ENCODE measurements around the gene APLN. TPM values are rescaled to one million over a fixed set of nuclear protein-coding genes. Genes with fewer than 3 reads are reported as not detected.

Gene APLN
- total RNA-seq, 1 experiment from 2014 or later, result not detected

- Histone ChIP-seq H3K27ac (ENCODE audit: low read length) (no peak overlapping the region), H3K27me3 (ENCODE audit: low read length) (no peaks in the 10 kb centered on the region), H3K36me3 (ENCODE audit: insufficient read depth, low read length) (no peaks in the 10 kb centered on the region), H3K9me3 (ENCODE audit: low read length) (no peaks in the 10 kb centered on the region), H3K4me2 (ENCODE audit: low read depth, low read length, poor library complexity, severe bottlenecking) (no peak overlapping the region), H3K4me3 (ENCODE audit: low read length) (no peak overlapping the region), H3K9me2 (replicated peaks; ENCODE audit: insufficient read depth, low read length) (no peaks in the 10 kb centered on the region), H4K20me1 (ENCODE audit: insufficient read depth, low read depth, low read length) (no peaks in the 10 kb centered on the region), H3K79me2 (ENCODE audit: low read length) (no peaks in the 10 kb centered on the region), H3K9ac (ENCODE audit: low read length) (no peak overlapping the region), H2AFZ (ENCODE audit: low read length) (no peak overlapping the region), H3K4me1 (ENCODE audit: low read length) (no peaks in the 10 kb centered on the region)
- peak; percentile 28 for DNase-seq
These were observed 40.8 kb upstream of the APLN start for GRCh38 chrX:129695535-129695934.

- H2AFZ ChIP-seq (ENCODE audit: low read length), result no peak overlapping the region
- H3K4me3 ChIP-seq (ENCODE audit: low read length), result no peak overlapping the region
- no peaks in the 10 kb centered on the region for H3K36me3 ChIP-seq (ENCODE audit: insufficient read depth, low read length)
- no peaks in the 10 kb centered on the region for H3K9me2 ChIP-seq (replicated peaks; ENCODE audit: insufficient read depth, low read length)
- no peaks in the 10 kb centered on the region for H3K9me3 ChIP-seq (ENCODE audit: low read length)
- no peak for DNase-seq
- H3K27me3 ChIP-seq (ENCODE audit: low read length), result no peaks in the 10 kb centered on the region
- no peaks in the 10 kb centered on the region for H4K20me1 ChIP-seq (ENCODE audit: insufficient read depth, low read depth, low read length)
- H3K27ac ChIP-seq (ENCODE audit: low read length), result no peak overlapping the region
- H3K4me2 ChIP-seq (ENCODE audit: low read depth, low read length, poor library complexity, severe bottlenecking), result no peak overlapping the region
- H3K4me1 ChIP-seq (ENCODE audit: low read length), result no peaks in the 10 kb centered on the region
- no peaks in the 10 kb centered on the region for H3K79me2 ChIP-seq (ENCODE audit: low read length)
- H3K9ac ChIP-seq (ENCODE audit: low read length), result no peak overlapping the region
These were observed 40.0 kb upstream of the APLN start for GRCh38 chrX:129694805-129695204.

GRCh38 chrX:129693354-129693753 lies 38.6 kb upstream of the APLN start:
- Histone ChIP-seq H3K79me2 (ENCODE audit: low read length) (no peaks in the 10 kb centered on the region), H3K36me3 (ENCODE audit: insufficient read depth, low read length) (no peaks in the 10 kb centered on the region)

GRCh38 chrX:129690435-129690834 lies 35.7 kb upstream of the APLN start:
- no peak overlapping the region for H3K27ac ChIP-seq (ENCODE audit: low read length)
- no peak overlapping the region for H3K9ac ChIP-seq (ENCODE audit: low read length)
- H3K4me1 ChIP-seq (ENCODE audit: low read length), result no peaks in the 10 kb centered on the region
- peak; percentile 33 for DNase-seq
- no peaks in the 10 kb centered on the region for H3K79me2 ChIP-seq (ENCODE audit: low read length)
- no peak overlapping the region for H3K4me2 ChIP-seq (ENCODE audit: low read depth, low read length, poor library complexity, severe bottlenecking)
- no peaks in the 10 kb centered on the region for H4K20me1 ChIP-seq (ENCODE audit: insufficient read depth, low read depth, low read length)
- no peak overlapping the region for H2AFZ ChIP-seq (ENCODE audit: low read length)
- H3K27me3 ChIP-seq (ENCODE audit: low read length), result no peaks in the 10 kb centered on the region
- H3K4me3 ChIP-seq (ENCODE audit: low read length), result no peak overlapping the region
- no peaks in the 10 kb centered on the region for H3K9me2 ChIP-seq (replicated peaks; ENCODE audit: insufficient read depth, low read length)
- H3K36me3 ChIP-seq (ENCODE audit: insufficient read depth, low read length), result no peaks in the 10 kb centered on the region
- no peaks in the 10 kb centered on the region for H3K9me3 ChIP-seq (ENCODE audit: low read length)

More at GRCh38 chrX:129693354-129693753, 38.6 kb upstream of the APLN start:
- Histone ChIP-seq H3K9me3 (ENCODE audit: low read length) (no peaks in the 10 kb centered on the region), H3K9me2 (replicated peaks; ENCODE audit: insufficient read depth, low read length) (no peaks in the 10 kb centered on the region), H3K27ac (ENCODE audit: low read length) (no peak overlapping the region), H3K4me1 (ENCODE audit: low read length) (no peaks in the 10 kb centered on the region), H3K27me3 (ENCODE audit: low read length) (no peaks in the 10 kb centered on the region), H3K4me2 (ENCODE audit: low read depth, low read length, poor library complexity, severe bottlenecking) (no peak overlapping the region), H3K4me3 (ENCODE audit: low read length) (no peak overlapping the region), H2AFZ (ENCODE audit: low read length) (no peak overlapping the region), H4K20me1 (ENCODE audit: insufficient read depth, low read depth, low read length) (no peaks in the 10 kb centered on the region), H3K9ac (ENCODE audit: low read length) (no peak overlapping the region)
- DNase-seq, result peak; percentile 1

GRCh38 chrX:129689796-129690195 lies 35.0 kb upstream of the APLN start:
- no peaks in the 10 kb centered on the region for H4K20me1 ChIP-seq (ENCODE audit: insufficient read depth, low read depth, low read length)
- no peak for DNase-seq
- no peak overlapping the region for H3K4me2 ChIP-seq (ENCODE audit: low read depth, low read length, poor library complexity, severe bottlenecking)
- H3K9me3 ChIP-seq (ENCODE audit: low read length), result no peaks in the 10 kb centered on the region
- H3K9ac ChIP-seq (ENCODE audit: low read length), result no peak overlapping the region
- no peaks in the 10 kb centered on the region for H3K27me3 ChIP-seq (ENCODE audit: low read length)
- no peak overlapping the region for H3K4me3 ChIP-seq (ENCODE audit: low read length)
- H3K36me3 ChIP-seq (ENCODE audit: insufficient read depth, low read length), result no peaks in the 10 kb centered on the region
- no peak overlapping the region for H3K27ac ChIP-seq (ENCODE audit: low read length)
- H3K4me1 ChIP-seq (ENCODE audit: low read length), result no peaks in the 10 kb centered on the region
- no peaks in the 10 kb centered on the region for H3K9me2 ChIP-seq (replicated peaks; ENCODE audit: insufficient read depth, low read length)
- H3K79me2 ChIP-seq (ENCODE audit: low read length), result no peaks in the 10 kb centered on the region
- H2AFZ ChIP-seq (ENCODE audit: low read length), result no peak overlapping the region

- no peaks in the 10 kb centered on the region for H3K9me2 ChIP-seq (replicated peaks; ENCODE audit: insufficient read depth, low read length)
- no peak overlapping the region for H3K4me2 ChIP-seq (ENCODE audit: low read depth, low read length, poor library complexity, severe bottlenecking)
- no peaks in the 10 kb centered on the region for H3K4me1 ChIP-seq (ENCODE audit: low read length)
- H3K27ac ChIP-seq (ENCODE audit: low read length), result no peak overlapping the region
- H3K79me2 ChIP-seq (ENCODE audit: low read length), result no peaks in the 10 kb centered on the region
- no peaks in the 10 kb centered on the region for H3K9me3 ChIP-seq (ENCODE audit: low read length)
- no peak overlapping the region for H2AFZ ChIP-seq (ENCODE audit: low read length)
- DNase-seq, result no peak
- no peak overlapping the region for H3K9ac ChIP-seq (ENCODE audit: low read length)
- H3K4me3 ChIP-seq (ENCODE audit: low read length), result no peak overlapping the region
- H3K36me3 ChIP-seq (ENCODE audit: insufficient read depth, low read length), result no peaks in the 10 kb centered on the region
- no peaks in the 10 kb centered on the region for H3K27me3 ChIP-seq (ENCODE audit: low read length)
- H4K20me1 ChIP-seq (ENCODE audit: insufficient read depth, low read depth, low read length), result no peaks in the 10 kb centered on the region
These were observed 33.3 kb upstream of the APLN start for GRCh38 chrX:129688097-129688496.

- Histone ChIP-seq H3K9me2 (replicated peaks; ENCODE audit: insufficient read depth, low read length) (no peaks in the 10 kb centered on the region), H3K79me2 (ENCODE audit: low read length) (no peaks in the 10 kb centered on the region), H3K27me3 (ENCODE audit: low read length) (no peaks in the 10 kb centered on the region), H4K20me1 (ENCODE audit: insufficient read depth, low read depth, low read length) (no peaks in the 10 kb centered on the region), H2AFZ (ENCODE audit: low read length) (no peak overlapping the region), H3K9me3 (ENCODE audit: low read length) (no peaks in the 10 kb centered on the region), H3K4me2 (ENCODE audit: low read depth, low read length, poor library complexity, severe bottlenecking) (no peak overlapping the region), H3K9ac (ENCODE audit: low read length) (no peak overlapping the region), H3K4me1 (ENCODE audit: low read length) (no peaks in the 10 kb centered on the region), H3K4me3 (ENCODE audit: low read length) (no peak overlapping the region), H3K36me3 (ENCODE audit: insufficient read depth, low read length) (no peaks in the 10 kb centered on the region), H3K27ac (ENCODE audit: low read length) (no peak overlapping the region)
- DNase-seq, result no peak
These were observed 31.7 kb upstream of the APLN start for GRCh38 chrX:129686422-129686948.

- Histone ChIP-seq H3K9ac (ENCODE audit: low read length) (no peak overlapping the region), H3K9me3 (ENCODE audit: low read length) (no peaks in the 10 kb centered on the region), H3K9me2 (replicated peaks; ENCODE audit: insufficient read depth, low read length) (no peaks in the 10 kb centered on the region), H3K79me2 (ENCODE audit: low read length) (no peaks in the 10 kb centered on the region), H3K36me3 (ENCODE audit: insufficient read depth, low read length) (no peaks in the 10 kb centered on the region), H3K27me3 (ENCODE audit: low read length) (no peaks in the 10 kb centered on the region), H4K20me1 (ENCODE audit: insufficient read depth, low read depth, low read length) (no peaks in the 10 kb centered on the region), H3K4me2 (ENCODE audit: low read depth, low read length, poor library complexity, severe bottlenecking) (no peak overlapping the region), H3K4me1 (ENCODE audit: low read length) (peaks cover 13% of the 10 kb centered on the region), H2AFZ (ENCODE audit: low read length) (no peak overlapping the region), H3K4me3 (ENCODE audit: low read length) (no peak overlapping the region), H3K27ac (ENCODE audit: low read length) (no peak overlapping the region)
- no peak for DNase-seq
These were observed 28.2 kb upstream of the APLN start for GRCh38 chrX:129682979-129683378.

- Histone ChIP-seq H3K9me3 (ENCODE audit: low read length) (no peaks in the 10 kb centered on the region), H3K9ac (ENCODE audit: low read length) (no peak overlapping the region), H2AFZ (ENCODE audit: low read length) (no peak overlapping the region), H3K27me3 (ENCODE audit: low read length) (no peaks in the 10 kb centered on the region), H3K36me3 (ENCODE audit: insufficient read depth, low read length) (no peaks in the 10 kb centered on the region), H3K27ac (ENCODE audit: low read length) (no peak overlapping the region), H3K4me2 (ENCODE audit: low read depth, low read length, poor library complexity, severe bottlenecking) (no peak overlapping the region), H4K20me1 (ENCODE audit: insufficient read depth, low read depth, low read length) (no peaks in the 10 kb centered on the region), H3K79me2 (ENCODE audit: low read length) (no peaks in the 10 kb centered on the region), H3K9me2 (replicated peaks; ENCODE audit: insufficient read depth, low read length) (no peaks in the 10 kb centered on the region), H3K4me3 (ENCODE audit: low read length) (no peak overlapping the region), H3K4me1 (ENCODE audit: low read length) (peaks cover 16% of the 10 kb centered on the region)
- no peak for DNase-seq
These were observed 25.1 kb upstream of the APLN start for GRCh38 chrX:129679901-129680300.
